HepG2 (cell line): Measurements from ENCODE around the gene CD300A. TPM values are rescaled to one million over a fixed set of nuclear protein-coding genes. Genes with fewer than 3 reads are reported as not detected.
A peak's percentile ranks its signal among the peaks of the same experiment; 100 is the strongest.

Experiments
- ATAC-seq: fragments of 200-7000 bp; cut with Tn5 transposase; 3 replicates; pipeline ENCODE4 v1.9.1; 2020; ENCODE audit warnings: mild to moderate bottlenecking, moderate library complexity
- BruUV-seq: library from RNA; stranded (reverse); fragments of 400-500 nt; replicated peaks from 2 replicates; lab custom pipeline; 2021; lab: Mats Ljungman, UMichigan
- CTCF ChIA-PET: fragments of 300-600 bp; formaldehyde crosslinking; extraction: SDS; loops from one replicate; lab custom pipeline; 2021; ENCODE audit warnings: low total read pairs, inconsistent platforms, low intra/inter-chr PET ratio; lab: Yijun Ruan, JAX
- POLR2A ChIA-PET: fragments of 350-600 bp; sonication (Branson Sonifier 250); formaldehyde crosslinking; loops from one replicate; lab custom pipeline; 2020; ENCODE audit warnings: antibody characterized with exemption, inconsistent platforms; lab: Yijun Ruan, JAX
- DNase-seq: peaks from one replicate; pipeline ENCODE4 v3.0.0-alpha.2; 2015; ENCODE audit warnings: low spot score
- FAIRE-seq: peaks from 3 replicates; lab custom pipeline; 2011; peaks lifted over from hg19 to GRCh38; lab: Jason Lieb, UNC
- H2AFZ ChIP-seq: one replicate; pipeline ENCODE4 v1.6.1; 2011; ENCODE audit warnings: low read length, inconsistent platforms
- H3K27ac ChIP-seq: fragments of 300-600 bp; 3 replicates; pipeline ENCODE4 v1.8.0; 2011; ENCODE audit warnings: mixed run types, mild to moderate bottlenecking, mixed read lengths, low read length, inconsistent platforms; ENCODE audit not compliant: insufficient read depth; ENCODE audit errors: extremely low read length
- H3K27me3 ChIP-seq, 2 experiments: fragments of 200-600 bp in 1 of 2; 2 replicates in 1 of 2; 3 replicates in 1 of 2; pipeline versions ENCODE4 v1.6.0 to v1.8.0; 2011; ENCODE audit warnings: low read length in 2 of 2, mild to moderate bottlenecking in 2 of 2, moderate library complexity in 2 of 2, inconsistent platforms in 1 of 2; ENCODE audit not compliant: insufficient read depth in 2 of 2, control insufficient read depth in 1 of 2
- H3K36me3 ChIP-seq, 2 experiments: fragments of 200-600 bp in 1 of 2; replicated peaks in 1 of 2; 2 replicates in 1 of 2; 3 replicates in 1 of 2; pipeline versions ENCODE4 v1.5.1 to v1.8.0; 2011; ENCODE audit warnings: low read length in 2 of 2, inconsistent platforms in 1 of 2; ENCODE audit not compliant: insufficient read depth in 2 of 2, control insufficient read depth in 1 of 2
- H3K4me1 ChIP-seq: 2 replicates; pipeline ENCODE4 v1.5.1; 2012; ENCODE audit warnings: low read length, inconsistent platforms; ENCODE audit not compliant: insufficient read depth
- H3K4me2 ChIP-seq: 2 replicates; pipeline ENCODE4 v1.6.0; 2011; ENCODE audit warnings: low read depth, low read length, inconsistent platforms
- H3K4me3 ChIP-seq, 3 experiments: fragments of 200-600 bp in 1 of 3; sonication (generic), shearing (Covaris generic) in 1 of 3; replicated peaks in 1 of 3; 2 replicates each; pipeline ENCODE4 v1.5.1; 2011 to 2016; ENCODE audit warnings: low read length in 3 of 3, inconsistent platforms in 2 of 3, low read depth in 2 of 3, mild to moderate bottlenecking in 2 of 3, control low read depth in 1 of 3, mixed read lengths in 1 of 3; ENCODE audit not compliant: insufficient read depth in 1 of 3
- H3K79me2 ChIP-seq: one replicate; pipeline ENCODE4 v1.6.1; 2011; ENCODE audit warnings: low read length, inconsistent platforms; ENCODE audit not compliant: insufficient read depth
- H3K9ac ChIP-seq: 2 replicates; pipeline ENCODE4 v1.6.0; 2011; ENCODE audit warnings: mild to moderate bottlenecking, low read depth, low read length, inconsistent platforms; ENCODE audit not compliant: insufficient read depth
- H3K9me3 ChIP-seq: 2 replicates; pipeline ENCODE4 v1.5.1; 2012; ENCODE audit warnings: mild to moderate bottlenecking, low read length
- H4K20me1 ChIP-seq: 2 replicates; pipeline ENCODE4 v1.6.0; 2011; ENCODE audit warnings: inconsistent platforms, mild to moderate bottlenecking, low read length, moderate library complexity; ENCODE audit not compliant: insufficient read depth
- ATF1 ChIP-seq: IDR thresholded peaks from 2 replicates; pipeline ENCODE4 v1.6.1; 2016; ENCODE audit warnings: mild to moderate bottlenecking, control low read depth
- ATF7 ChIP-seq, 2 experiments: fragments of 450-650 bp in 1 of 2; sonication (generic) in 1 of 2; formaldehyde crosslinking in 1 of 2; IDR thresholded peaks; 2 replicates each; pipeline versions ENCODE4 v1.4.0 to v1.6.1; 2016 to 2020; ENCODE audit warnings: antibody characterized with exemption in 1 of 2, mild to moderate bottlenecking in 1 of 2, missing genetic modification reagents in 1 of 2
- ATM ChIP-seq: fragments of 450-650 bp; IDR thresholded peaks from 2 replicates; pipeline ENCODE4 v1.7.1; 2017; ENCODE audit warnings: mild to moderate bottlenecking, borderline replicate concordance
- FOXK2 ChIP-seq: fragments of 450-650 bp; IDR thresholded peaks from 2 replicates; pipeline ENCODE4 v1.6.1; 2016
- HDAC1 ChIP-seq: sonication (generic); formaldehyde crosslinking; IDR thresholded peaks from 2 replicates; pipeline ENCODE4 v1.5.1; 2020; ENCODE audit warnings: mild to moderate bottlenecking, missing genetic modification reagents
- NFIC ChIP-seq: IDR thresholded peaks from 2 replicates; pipeline ENCODE4 v1.6.1; 2012; ENCODE audit warnings: mild to moderate bottlenecking, low read length, inconsistent platforms
- NFKB2 ChIP-seq: sonication (generic); formaldehyde crosslinking; IDR thresholded peaks from 2 replicates; pipeline ENCODE4 v1.4.0; 2020; ENCODE audit warnings: missing genetic modification reagents, borderline replicate concordance
- NFKBIZ ChIP-seq: IDR thresholded peaks from 2 replicates; pipeline ENCODE4 v1.6.1; 2018; ENCODE audit warnings: missing genetic modification reagents, missing compliant biosample characterization
- SMARCE1 ChIP-seq: fragments of 450-650 bp; IDR thresholded peaks from 2 replicates; pipeline ENCODE4 v1.6.1; 2017; ENCODE audit warnings: borderline replicate concordance
- TRIM22 ChIP-seq: fragments of 450-650 bp; IDR thresholded peaks from 2 replicates; pipeline ENCODE4 v1.6.1; 2017
- ZBTB21 ChIP-seq: sonication (generic); formaldehyde crosslinking; IDR thresholded peaks from 2 replicates; pipeline ENCODE4 v1.4.0; 2020; ENCODE audit warnings: missing genetic modification reagents
- ZIK1 ChIP-seq: sonication (generic); formaldehyde crosslinking; IDR thresholded peaks from 2 replicates; pipeline ENCODE4 v1.5.0; 2020; ENCODE audit warnings: mild to moderate bottlenecking, low read depth, missing genetic modification reagents, borderline replicate concordance
- ZNF574 ChIP-seq: sonication (generic); formaldehyde crosslinking; IDR thresholded peaks from 2 replicates; pipeline ENCODE4 v1.4.0; 2020; ENCODE audit warnings: missing genetic modification reagents
- ZNF773 ChIP-seq: sonication (generic); formaldehyde crosslinking; IDR thresholded peaks from 2 replicates; pipeline ENCODE4 v1.4.0; 2020; ENCODE audit warnings: missing genetic modification reagents, borderline replicate concordance
- WGBS: methylation state at CpG from one replicate; pipeline ENCODE4 v1.1.6; 2017; ENCODE audit warnings: low lambda C conversion rate; 5-methylcytosine and 5-hydroxymethylcytosine counted together
- in situ Hi-C: cut with HindIII; loops from 2 replicates; pipeline ENCODE4 v1.10.0; 2017; ENCODE audit warnings: low pct_unique_long_range_greater_than_20kb; ENCODE audit not compliant: extremely low pct_ligation_motif_present
- intact Hi-C: fragments of 100-400 bp; cut with micrococcal nuclease; formaldehyde crosslinking; loops from one replicate; pipeline ENCODE4 v1.10.0; 2022; ENCODE audit not compliant: unreplicated experiment
- polyA plus RNA-seq, 8 experiments: library from polyadenylated mRNA; depleted of rRNA in 3 of 8; stranded (reverse) in 7 of 8; unstranded in 1 of 8; fragments of >200 nt; fragmentation: Illumina TruSeq in 4 of 8; extraction: Trizol in 4 of 8; gene quantifications; 2 replicates each; pipeline versions ENCODE4 v1.2.1 to v1.2.3, GENCODE V29; 2011 to 2016; ENCODE audit warnings: low read depth in 4 of 8, missing spikeins in 1 of 8, mixed read lengths in 1 of 8; ENCODE audit not compliant: insufficient read depth in 1 of 8
- total RNA-seq, 5 experiments: library from RNA; depleted of rRNA; stranded (reverse); fragments of >200 nt; fragmentation: Illumina TruSeq; extraction: Trizol; gene quantifications; 2 replicates each; pipeline ENCODE4 v1.2.3, GENCODE V29; 2016; ENCODE audit warnings: low read depth in 1 of 5
- TF ChIP-seq, protein P1 (sequence below): fragments of 450-650 bp; IDR thresholded peaks from 2 replicates; pipeline ENCODE4 v1.6.1; 2016
- TF ChIP-seq, protein P2 (sequence below): sonication (generic); formaldehyde crosslinking; IDR thresholded peaks from 2 replicates; pipeline ENCODE4 v1.4.0; 2020; ENCODE audit warnings: missing genetic modification reagents

Gene CD300A
- total and polyA plus RNA-seq, 2 of the 13 experiments (the other 11 are each of a cell fraction or from before 2014, with no cell fraction given): not detected

GRCh38 chr17:74513987-74514631, 47.7 kb downstream of the CD300A start:
- in situ Hi-C loops (no loop called here), intact Hi-C loops (no loop called here)
- Histone ChIP-seq H3K79me2 (no peaks in the 10 kb centered on the region), H3K36me3 (no peaks in the 10 kb centered on the region), H3K9me3 (peaks cover 19% of the 10 kb centered on the region), H4K20me1 (no peaks in the 10 kb centered on the region), H3K4me2 (no peak overlapping the region), H2AFZ (no peak overlapping the region), H3K27me3 (no peaks in the 10 kb centered on the region), H3K4me3 (no peak overlapping the region), H3K4me1 (no peaks in the 10 kb centered on the region), H3K9ac (no peak overlapping the region), H3K27ac (no peak overlapping the region)
- ATAC-seq: no peak
- 49% methylated on average over 3 of the region's 3 CpGs for WGBS
- DNase-seq: peak; percentile 40
- ChIA-PET CTCF (no interaction called here), POLR2A (no interaction called here)
- peak; percentile 53 for FAIRE-seq
- BruUV-seq: no TSS peak
- TF ChIP-seq ATM (peak; percentile 14; the same call in 1 of the 2 replicates), NFKBIZ (CRISPR knock-in tag) (no peak), ATF1 (CRISPR knock-in tag) (peak; percentile 43; the same call in 1 of the 2 replicates), HDAC1 (no peak), ZBTB21 (peak; percentile 45; the same call in 1 of the 2 replicates), NFIC (peak; percentile 85; the same call in 1 of the 2 replicates), TRIM22 (peak; percentile 86), NFKB2 (CRISPR knock-in tag) (no peak), ZNF773 (no peak), SMARCE1 (no peak), FOXK2 (0 out of 2 replicates have a peak, but pooled peaks have one; percentile 46), ATF7 (IDR thresholded peaks at IDR 0.05) (peak; percentile 100), ATF7 (CRISPR knock-in tag; IDR thresholded peaks at IDR 0.05) (no peak), ZIK1 (no peak), ZNF574 (CRISPR knock-in tag) (no peak)
- TF ChIP-seq, protein P1, sequence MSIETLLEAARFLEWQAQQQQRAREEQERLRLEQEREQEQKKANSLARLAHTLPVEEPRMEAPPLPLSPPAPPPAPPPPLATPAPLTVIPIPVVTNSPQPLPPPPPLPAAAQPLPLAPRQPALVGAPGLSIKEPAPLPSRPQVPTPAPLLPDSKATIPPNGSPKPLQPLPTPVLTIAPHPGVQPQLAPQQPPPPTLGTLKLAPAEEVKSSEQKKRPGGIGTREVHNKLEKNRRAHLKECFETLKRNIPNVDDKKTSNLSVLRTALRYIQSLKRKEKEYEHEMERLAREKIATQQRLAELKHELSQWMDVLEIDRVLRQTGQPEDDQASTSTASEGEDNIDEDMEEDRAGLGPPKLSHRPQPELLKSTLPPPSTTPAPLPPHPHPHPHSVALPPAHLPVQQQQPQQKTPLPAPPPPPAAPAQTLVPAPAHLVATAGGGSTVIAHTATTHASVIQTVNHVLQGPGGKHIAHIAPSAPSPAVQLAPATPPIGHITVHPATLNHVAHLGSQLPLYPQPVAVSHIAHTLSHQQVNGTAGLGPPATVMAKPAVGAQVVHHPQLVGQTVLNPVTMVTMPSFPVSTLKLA: peak; percentile 99
- TF ChIP-seq, protein P2, sequence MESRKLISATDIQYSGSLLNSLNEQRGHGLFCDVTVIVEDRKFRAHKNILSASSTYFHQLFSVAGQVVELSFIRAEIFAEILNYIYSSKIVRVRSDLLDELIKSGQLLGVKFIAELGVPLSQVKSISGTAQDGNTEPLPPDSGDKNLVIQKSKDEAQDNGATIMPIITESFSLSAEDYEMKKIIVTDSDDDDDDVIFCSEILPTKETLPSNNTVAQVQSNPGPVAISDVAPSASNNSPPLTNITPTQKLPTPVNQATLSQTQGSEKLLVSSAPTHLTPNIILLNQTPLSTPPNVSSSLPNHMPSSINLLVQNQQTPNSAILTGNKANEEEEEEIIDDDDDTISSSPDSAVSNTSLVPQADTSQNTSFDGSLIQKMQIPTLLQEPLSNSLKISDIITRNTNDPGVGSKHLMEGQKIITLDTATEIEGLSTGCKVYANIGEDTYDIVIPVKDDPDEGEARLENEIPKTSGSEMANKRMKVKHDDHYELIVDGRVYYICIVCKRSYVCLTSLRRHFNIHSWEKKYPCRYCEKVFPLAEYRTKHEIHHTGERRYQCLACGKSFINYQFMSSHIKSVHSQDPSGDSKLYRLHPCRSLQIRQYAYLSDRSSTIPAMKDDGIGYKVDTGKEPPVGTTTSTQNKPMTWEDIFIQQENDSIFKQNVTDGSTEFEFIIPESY: no peak
